H1 (cell line): ENCODE measurements around the gene COL28A1.

ENCODE experiments used
- CHD2 ChIP-seq: IDR thresholded peaks from 2 replicates; pipeline ENCODE4 v1.6.1; 2012; ENCODE audit warnings: low read length, improper control_type of control experiment
- EP300 ChIP-seq, 2 experiments: IDR thresholded peaks; 1 replicate in 1 of 2; 2 replicates in 1 of 2; pipeline ENCODE4 v1.6.1; 2011 to 2012; ENCODE audit warnings: low read depth in 2 of 2, low read length in 2 of 2, mild to moderate bottlenecking in 2 of 2, borderline replicate concordance in 1 of 2, inconsistent platforms in 1 of 2, moderate library complexity in 1 of 2
- EZH2 ChIP-seq: fragments of 200-600 bp; sonication (generic); IDR thresholded peaks from 2 replicates; pipeline ENCODE4 v1.7.1; 2012; ENCODE audit warnings: low read depth, mild to moderate bottlenecking, moderate library complexity, low read length, inconsistent platforms; ENCODE audit not compliant: severe bottlenecking
- NANOG ChIP-seq: IDR thresholded peaks from 2 replicates; pipeline ENCODE4 v1.6.1; 2011; ENCODE audit warnings: low read length, low read depth, mild to moderate bottlenecking, inconsistent platforms; ENCODE audit not compliant: insufficient read depth, poor library complexity, severe bottlenecking
- POLR2A ChIP-seq, 2 experiments: IDR thresholded peaks; 1 replicate in 1 of 2; 2 replicates in 1 of 2; pipeline ENCODE4 v1.6.1; 2011; ENCODE audit warnings: low read depth in 2 of 2, low read length in 2 of 2, mild to moderate bottlenecking in 2 of 2; ENCODE audit errors: control extremely low read depth in 1 of 2
- SP1 ChIP-seq: IDR thresholded peaks from 2 replicates; pipeline ENCODE4 v1.6.1; 2011; ENCODE audit warnings: low read depth, low read length
- TAF1 ChIP-seq: IDR thresholded peaks from 2 replicates; pipeline ENCODE4 v1.6.1; 2011; ENCODE audit warnings: mild to moderate bottlenecking, low read depth, low read length
- TF ChIP-seq, protein P1 (sequence below), 3 experiments: IDR thresholded peaks; 1 replicate in 2 of 3; 2 replicates in 1 of 3; pipeline versions ENCODE4 v1.5.1 to v1.6.1; 2011; ENCODE audit warnings: low read length in 3 of 3, mild to moderate bottlenecking in 3 of 3, inconsistent platforms in 2 of 3, low read depth in 1 of 3, moderate library complexity in 1 of 3; ENCODE audit not compliant: insufficient read depth in 1 of 3; ENCODE audit errors: control extremely low read depth in 1 of 3

DNA sequence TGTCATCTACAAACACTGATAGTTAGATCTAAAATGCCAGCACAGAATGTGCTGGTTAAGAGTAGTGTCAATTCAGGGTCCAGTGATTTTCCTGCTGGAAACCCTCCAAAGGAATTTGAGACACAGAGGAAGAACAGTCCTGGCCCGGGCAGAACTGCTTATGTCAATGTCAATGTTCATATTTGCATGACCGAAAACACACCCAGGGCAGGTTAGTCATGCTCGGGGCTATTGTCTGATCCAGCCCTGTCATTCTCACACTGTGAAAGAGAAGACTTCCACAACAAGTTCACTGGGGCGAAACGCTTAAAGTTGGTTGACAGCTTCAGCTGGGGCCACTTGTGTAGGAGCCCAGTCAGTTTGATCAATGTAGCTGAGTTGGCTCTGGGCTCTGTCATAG is 214.0 kb downstream of the COL28A1 start:
- TF ChIP-seq, protein P1, sequence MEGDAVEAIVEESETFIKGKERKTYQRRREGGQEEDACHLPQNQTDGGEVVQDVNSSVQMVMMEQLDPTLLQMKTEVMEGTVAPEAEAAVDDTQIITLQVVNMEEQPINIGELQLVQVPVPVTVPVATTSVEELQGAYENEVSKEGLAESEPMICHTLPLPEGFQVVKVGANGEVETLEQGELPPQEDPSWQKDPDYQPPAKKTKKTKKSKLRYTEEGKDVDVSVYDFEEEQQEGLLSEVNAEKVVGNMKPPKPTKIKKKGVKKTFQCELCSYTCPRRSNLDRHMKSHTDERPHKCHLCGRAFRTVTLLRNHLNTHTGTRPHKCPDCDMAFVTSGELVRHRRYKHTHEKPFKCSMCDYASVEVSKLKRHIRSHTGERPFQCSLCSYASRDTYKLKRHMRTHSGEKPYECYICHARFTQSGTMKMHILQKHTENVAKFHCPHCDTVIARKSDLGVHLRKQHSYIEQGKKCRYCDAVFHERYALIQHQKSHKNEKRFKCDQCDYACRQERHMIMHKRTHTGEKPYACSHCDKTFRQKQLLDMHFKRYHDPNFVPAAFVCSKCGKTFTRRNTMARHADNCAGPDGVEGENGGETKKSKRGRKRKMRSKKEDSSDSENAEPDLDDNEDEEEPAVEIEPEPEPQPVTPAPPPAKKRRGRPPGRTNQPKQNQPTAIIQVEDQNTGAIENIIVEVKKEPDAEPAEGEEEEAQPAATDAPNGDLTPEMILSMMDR (IDR thresholded peaks at IDR 0.05; ENCODE audit: control extremely low read depth in 1 of 3, insufficient read depth in 1 of 3, low read depth in 1 of 3, low read length in 3 of 3), result no peak
- no peak for TF ChIP-seq TAF1
- TF ChIP-seq EP300 (IDR thresholded peaks at IDR 0.05; ENCODE audit: borderline replicate concordance in 1 of 2, low read depth in 2 of 2, low read length in 2 of 2), result no peak
- no peak for TF ChIP-seq POLR2A (IDR thresholded peaks at IDR 0.05; ENCODE audit: control extremely low read depth in 1 of 2, low read depth in 2 of 2, low read length in 2 of 2)
- no peak for TF ChIP-seq EZH2
- no peak for TF ChIP-seq NANOG
- no peak for TF ChIP-seq CHD2
- no peak for TF ChIP-seq SP1
